NOMO-1 treated with dmso at 0.1 percent for 144 hours (cell line): Measurements from ENCODE around the gene NR1D1.
A peak's percentile ranks its signal among the peaks of the same experiment; 100 is the strongest.

Experiments used
- DNase-seq: peaks from one replicate; lab custom pipeline; 2025; ENCODE audit not compliant: unreplicated experiment; lab: John Stamatoyannopoulos, UW

Gene NR1D1

DNA sequence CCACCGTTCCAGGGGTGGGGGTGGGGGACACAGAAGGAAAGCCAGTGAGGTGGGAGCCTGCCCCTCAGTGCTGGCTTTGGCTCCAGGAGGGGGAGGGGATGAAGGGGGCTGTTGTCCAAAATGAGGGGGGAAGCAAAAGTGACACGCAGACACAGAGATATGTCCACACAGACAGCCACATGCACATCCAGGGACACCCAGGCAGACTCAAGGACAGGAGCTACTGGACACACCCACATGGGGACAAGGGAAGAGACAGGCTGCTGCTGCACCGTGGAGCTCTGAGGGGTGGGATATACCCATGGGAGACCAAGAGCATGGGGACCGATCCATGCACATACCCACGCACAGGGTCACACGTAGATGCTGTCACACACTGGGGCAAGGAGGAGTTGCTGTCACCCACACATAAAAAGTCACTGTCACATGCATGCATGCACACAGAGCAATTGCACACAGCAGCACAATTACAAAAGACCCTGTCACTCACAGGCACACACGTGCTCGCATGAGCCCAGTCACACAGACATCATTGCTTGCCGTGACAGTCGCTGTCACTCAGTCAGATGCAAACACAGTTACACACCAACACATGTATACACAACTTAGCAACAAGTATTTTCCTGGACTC lies 36.4 kb downstream of the NR1D1 start:
- DNase-seq = no peak

DNA sequence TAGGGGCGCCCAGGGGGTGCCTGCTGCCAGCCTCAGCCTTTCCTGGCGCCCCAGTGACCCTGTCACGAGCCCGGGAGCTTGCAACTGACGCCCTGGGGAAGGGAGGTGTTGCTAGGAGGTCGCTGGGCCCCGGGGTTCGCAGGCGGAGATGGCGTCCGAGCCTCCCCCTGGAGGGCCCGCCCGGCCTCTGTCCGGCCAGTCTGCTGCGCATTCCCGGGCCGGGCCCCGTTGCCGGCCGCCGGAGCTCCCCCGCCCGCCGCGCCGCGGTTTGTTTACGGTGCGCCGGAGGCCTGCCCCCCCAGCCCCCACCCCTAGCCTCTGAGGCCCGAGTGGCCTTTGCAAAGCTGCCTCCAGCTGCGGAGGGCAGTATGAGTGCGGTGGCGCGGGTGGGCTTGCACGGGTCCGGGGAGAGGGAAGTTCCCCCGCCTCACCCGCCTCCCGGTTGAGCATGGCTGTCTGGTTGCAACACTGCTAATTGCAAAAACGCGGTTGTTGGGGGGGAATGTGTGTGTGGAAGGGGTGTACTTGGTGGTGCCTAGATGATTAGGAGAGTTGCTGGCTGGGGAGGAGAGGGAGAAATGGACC lies 37.1 kb downstream of the NR1D1 start:
- DNase-seq = peak; percentile 68

DNA sequence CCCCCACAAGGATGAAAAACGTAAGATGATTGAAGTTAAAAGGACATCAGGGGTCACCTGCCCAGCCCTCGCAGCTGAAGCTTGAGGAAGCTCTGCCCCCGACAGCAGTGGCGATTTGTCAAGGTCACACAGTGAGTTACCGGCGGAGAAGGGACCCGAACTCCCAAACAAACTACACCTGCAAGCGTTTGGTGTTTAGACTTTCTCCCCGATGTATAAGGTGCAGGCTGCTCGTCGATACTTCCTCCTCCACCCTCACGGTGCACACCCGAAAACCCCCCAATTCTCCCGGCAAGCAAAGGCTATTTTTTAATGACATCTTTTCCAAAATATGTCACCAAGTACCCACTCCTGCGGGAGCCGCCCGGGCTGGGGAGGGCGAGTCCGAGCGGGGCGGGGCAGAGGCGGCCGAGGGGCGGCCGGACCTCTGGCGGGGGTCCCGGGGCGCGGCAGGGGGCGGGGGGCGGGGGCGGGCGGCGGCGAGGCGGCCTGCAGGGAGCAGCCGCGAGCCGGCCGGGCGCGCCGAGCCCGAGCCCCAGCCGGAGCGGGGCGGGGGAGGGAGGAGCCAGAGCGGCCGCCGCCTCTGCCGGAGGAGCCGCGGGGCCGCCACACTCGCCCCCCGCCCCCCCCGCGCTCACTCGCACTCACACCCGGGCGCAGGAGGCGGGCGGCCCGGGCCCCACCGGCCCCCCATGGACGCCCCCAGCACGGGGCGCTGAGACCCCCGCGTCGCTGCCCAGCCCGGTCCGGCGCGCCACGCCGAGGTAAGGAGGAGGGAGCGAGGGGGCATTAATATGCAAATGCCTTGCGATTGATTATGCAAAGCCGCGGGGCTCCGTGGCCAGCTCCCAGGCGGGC lies 37.8 kb downstream of the NR1D1 start, which contains the start of gene THRA:
Gene THRA (plus strand): TSS at position 637 of the 858 bp plus-strand sequence. CDS start 11,524 bp downstream, outside the sequence.
- peak; percentile 19 for DNase-seq

DNA sequence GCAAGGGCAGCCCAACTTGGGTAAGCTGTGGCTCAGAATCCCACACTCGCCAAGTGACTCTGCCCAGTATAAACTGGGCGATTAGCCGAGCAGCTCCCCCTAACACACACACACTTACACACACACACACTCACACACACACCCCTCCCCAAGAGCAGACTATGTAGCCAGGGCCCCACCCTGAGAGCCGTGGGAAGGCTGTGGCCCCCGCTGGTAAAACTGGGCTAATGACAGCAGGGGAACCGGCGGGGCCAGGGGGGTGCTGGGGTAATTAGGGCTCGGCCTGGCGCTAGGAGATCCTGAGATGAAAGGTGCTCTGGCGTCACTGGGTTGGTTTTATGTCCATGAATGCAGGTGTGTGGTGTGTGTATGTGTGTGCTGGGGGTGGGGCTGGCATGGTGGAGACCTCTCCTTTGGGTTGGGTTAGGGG lies 38.8 kb downstream of the NR1D1 start:
- no peak for DNase-seq

DNA sequence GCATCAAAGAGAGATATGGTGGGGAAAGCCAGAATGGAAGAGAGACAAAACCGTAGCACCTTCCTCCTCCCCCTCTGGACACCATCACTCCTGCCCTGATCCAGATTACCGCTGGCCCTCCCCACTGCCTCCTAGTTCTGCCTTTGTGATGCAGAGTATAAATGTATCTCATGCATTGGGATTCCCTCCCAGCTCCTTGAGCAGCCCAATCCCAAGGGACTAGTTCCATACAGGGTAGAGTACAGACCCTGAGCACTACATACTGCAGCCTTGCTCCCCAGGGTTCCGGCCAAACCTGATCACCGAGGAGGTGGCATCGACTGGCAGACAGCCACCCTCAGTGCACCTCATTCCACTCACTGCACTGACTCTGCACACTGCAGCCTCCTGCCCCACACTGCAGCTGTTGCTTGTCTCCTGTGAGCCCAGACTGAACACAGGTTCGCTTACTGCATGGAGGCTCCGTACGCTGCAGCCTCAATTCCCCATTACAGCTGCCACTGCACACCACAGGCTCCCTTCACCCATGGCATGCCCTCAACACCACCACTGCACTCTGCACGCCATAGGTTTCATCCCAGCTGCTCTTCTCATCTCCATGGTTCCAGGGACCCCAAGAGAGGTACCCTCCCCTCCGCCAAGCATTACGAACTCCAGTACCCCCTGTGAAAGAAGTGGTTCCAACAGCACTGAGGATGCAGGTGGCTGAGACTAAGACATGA lies 39.3 kb downstream of the NR1D1 start:
- DNase-seq = no peak

DNA sequence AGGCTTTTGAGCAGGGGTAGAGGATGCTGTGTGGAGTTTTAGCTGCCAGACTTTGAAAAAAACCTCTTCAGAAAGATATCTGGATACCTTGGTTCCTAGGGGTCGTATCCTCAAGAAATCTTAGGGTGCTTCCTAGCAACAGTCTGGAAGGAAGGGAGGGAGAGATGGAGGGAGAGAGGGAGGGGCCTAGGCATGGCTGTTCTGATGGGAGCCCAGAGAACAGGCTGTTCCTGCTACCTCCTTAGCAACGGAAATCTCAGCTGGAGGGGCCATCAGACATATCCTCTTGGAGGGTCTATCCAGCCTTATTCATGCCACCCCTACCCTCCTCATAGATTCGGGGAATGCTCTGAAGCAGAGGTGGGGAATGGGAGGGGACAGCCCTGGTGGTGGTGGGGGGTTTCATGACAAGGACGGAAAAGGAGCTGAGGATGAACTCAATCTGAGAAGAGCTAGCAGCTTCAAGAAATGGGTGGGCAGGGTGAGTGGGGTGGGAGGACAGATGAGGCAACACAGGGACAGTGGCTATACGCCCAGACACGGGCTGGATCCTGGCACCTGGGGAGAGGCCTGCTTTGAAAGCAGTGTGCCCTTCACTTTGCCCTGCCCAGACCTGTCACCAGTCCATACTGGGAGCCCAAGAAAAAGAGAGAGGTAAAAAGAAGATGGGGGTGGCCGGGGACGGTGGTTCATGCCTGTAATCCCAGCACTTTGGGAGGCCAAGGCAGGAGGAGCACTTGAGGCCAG lies 40.5 kb downstream of the NR1D1 start:
- no peak for DNase-seq

DNA sequence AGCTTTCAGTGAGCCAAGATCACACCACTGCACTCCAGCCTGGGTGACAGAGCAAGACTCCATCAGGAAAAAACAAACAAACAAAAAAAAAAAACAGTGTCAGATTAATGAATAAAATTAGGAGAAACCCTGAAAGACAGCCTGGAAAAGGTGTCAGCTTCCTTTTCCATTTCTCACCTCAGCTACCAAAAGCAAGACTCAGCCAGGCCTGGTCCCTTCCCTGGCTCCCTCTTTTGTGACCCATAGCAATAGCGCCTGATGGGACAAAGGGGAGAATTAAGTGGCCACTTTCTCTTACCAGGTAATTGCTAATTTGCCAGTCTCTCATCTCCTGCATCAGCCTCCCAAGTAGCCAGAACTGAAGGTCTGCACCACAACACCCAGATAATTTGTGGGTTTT lies 41.5 kb downstream of the NR1D1 start:
- DNase-seq = no peak

DNA sequence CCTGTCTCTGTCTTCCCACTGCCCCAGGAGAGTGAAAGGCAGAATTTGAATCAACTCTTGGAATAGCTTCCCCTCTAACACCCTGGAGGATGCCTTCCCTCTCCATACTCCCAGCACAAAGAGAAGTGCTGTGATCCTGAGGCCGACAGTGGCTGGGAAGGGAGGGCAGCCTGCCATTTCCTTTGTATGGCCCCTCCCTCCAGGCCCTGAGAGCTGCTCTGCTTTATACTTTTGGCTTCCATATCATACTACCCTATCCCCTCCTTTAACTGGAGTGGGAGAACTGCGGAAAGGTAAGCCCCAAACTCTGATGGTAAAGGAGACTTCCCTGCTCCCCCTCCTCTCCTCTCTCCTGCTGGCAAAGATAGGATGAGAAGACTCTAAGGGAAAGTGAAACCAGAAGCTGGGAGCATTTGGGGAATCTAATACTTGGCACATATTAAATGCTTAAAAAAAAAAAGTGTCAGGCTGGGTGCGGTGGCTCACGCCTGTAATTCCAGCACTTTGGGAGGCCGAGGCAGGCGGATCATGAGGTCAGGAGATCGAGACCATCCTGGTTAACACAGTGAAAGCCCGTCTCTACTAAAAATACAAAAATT lies 42.1 kb downstream of the NR1D1 start:
- no peak for DNase-seq

DNA sequence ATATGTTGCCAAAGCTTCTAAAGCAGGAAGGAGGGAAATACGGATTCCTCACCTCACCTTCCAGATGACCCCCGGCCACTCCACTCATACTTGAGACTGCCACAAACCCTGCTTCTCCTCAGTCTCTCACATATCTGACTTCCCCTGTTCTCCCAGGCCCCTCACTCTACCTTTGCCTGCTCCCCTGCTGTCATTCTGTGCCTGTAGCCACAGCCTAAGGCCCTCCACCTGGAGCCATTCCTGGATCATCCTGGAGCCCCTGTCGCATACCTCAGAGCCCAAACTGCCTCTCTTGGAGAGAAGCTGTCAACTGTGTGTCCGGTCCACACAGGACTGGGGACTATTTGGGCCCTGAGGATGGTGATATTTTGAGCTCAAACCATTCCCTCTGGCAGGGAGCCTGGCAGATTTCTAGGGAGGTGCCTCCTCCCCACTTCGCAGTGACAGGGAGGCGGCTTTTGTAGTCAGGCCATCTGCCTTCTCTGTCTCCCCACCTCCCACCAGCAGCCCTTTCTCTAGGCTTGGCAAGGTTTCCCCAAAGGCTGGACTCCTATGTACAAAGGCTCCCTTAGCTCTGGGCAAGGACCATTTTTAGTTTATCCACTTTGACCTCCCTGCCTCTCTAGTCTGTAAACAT lies 43.9 kb downstream of the NR1D1 start:
- no peak for DNase-seq
